Vagina (tissue), 2 donors: ENCODE data around the gene CD44. TPM values are rescaled to one million over a fixed set of nuclear protein-coding genes. Genes with fewer than 3 reads are reported as not detected.

Experiments
- DNase-seq, 2 donors: peaks; one replicate each; pipeline ENCODE4 v3.0.0-alpha.2; 2017; ENCODE audit errors: extremely low spot score in 2 of 2
- H3K27ac ChIP-seq: fragments of 200-600 bp; sonication (generic); one replicate; pipeline ENCODE4 v1.5.1; 2019
- H3K27me3 ChIP-seq: fragments of 200-600 bp; sonication (generic); one replicate; pipeline ENCODE4 v1.5.1; 2019
- H3K36me3 ChIP-seq, 2 donors: fragments of 200-600 bp; sonication (generic); one replicate each; pipeline ENCODE4 v1.5.1; 2017 to 2019
- H3K4me1 ChIP-seq: fragments of 200-600 bp; sonication (generic); one replicate; pipeline ENCODE4 v1.5.1; 2019
- H3K4me3 ChIP-seq, 2 donors: fragments of 200-600 bp; sonication (generic); 1 replicate in 1 of 2; 2 replicates in 1 of 2; pipeline ENCODE4 v1.5.1; 2016 to 2019
- H3K9me3 ChIP-seq: fragments of 200-600 bp; sonication (generic); one replicate; pipeline ENCODE4 v1.5.1; 2019
- POLR2A ChIP-seq, 2 donors: fragments of 450-650 bp; IDR thresholded peaks; one replicate each; pipeline ENCODE4 v1.6.1; 2017; ENCODE audit warnings: antibody characterized with exemption in 2 of 2, mild to moderate bottlenecking in 2 of 2, moderate library complexity in 2 of 2
- POLR2AphosphoS5 ChIP-seq, 2 donors: sonication (generic); formaldehyde crosslinking; IDR thresholded peaks; one replicate each; pipeline ENCODE4 v1.9.0; 2017; ENCODE audit warnings: antibody characterized with exemption in 2 of 2, mild to moderate bottlenecking in 2 of 2, low read depth in 1 of 2; ENCODE audit not compliant: insufficient read depth in 1 of 2
- intact Hi-C: fragments of 100-400 bp; cut with DNase I; formaldehyde crosslinking; loops from one replicate; pipeline ENCODE4 v1.15.1; 2023
- total RNA-seq: library from RNA; depleted of rRNA; stranded (reverse); fragments of >200 nt; gene quantifications from one replicate; pipeline ENCODE4 v1.2.3, GENCODE V29; 2016
- TF ChIP-seq, protein P1 (sequence below), 3 experiments: fragments of 450-650 bp in 2 of 3; fragments of 200-600 bp in 1 of 3; sonication (generic) in 1 of 3; IDR thresholded peaks; one replicate each; pipeline ENCODE4 v1.5.1; 2017 to 2019; ENCODE audit warnings: antibody characterized with exemption in 3 of 3, mild to moderate bottlenecking in 2 of 3, moderate library complexity in 2 of 3

The CD44 gene
- total RNA-seq, 1 donor from 2014 or later, result 869 TPM

DNA sequence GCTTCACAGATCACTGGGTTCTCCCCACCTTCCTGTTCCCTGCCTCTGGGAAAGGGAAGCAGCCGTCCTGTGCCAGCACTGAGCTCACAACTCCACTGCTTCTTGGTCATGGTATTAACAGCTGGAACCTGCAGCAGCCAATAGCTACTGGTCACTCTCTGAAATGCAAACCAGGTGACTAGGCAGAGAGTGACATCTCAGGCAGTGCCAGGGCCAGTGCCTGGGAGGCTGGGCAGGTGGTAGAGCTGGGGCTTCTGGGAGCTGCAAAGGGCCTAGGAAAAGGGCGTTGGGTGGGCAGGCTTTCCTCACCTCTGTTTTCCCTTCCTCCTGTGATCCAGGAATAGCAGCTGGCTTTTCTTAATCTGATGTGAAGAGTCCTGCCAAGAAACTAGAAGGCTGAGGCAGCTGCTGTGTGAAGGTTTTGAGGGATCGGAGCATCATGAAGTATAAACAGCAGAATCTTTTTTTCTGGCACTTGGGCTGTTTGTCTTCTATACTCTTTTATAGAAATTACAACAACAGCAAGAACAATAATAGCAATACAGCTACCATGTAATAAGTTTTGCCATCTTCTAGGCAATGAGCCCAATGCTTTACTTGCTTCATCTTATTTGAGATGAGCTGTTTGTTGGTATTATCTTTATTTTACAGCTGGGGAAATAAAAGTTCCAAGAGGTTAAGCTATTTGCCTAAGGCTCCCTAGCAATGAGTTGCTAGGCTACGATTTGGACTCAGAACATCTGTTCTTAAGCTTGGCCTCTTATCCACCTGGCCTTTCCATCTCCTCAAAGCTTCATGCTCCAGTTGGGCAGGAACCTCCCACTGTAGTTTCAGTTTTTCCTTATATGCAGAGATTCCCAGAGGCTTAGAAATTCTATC, 22.0 kb upstream of the CD44 start:
- Histone ChIP-seq H3K27ac (peak overlapping the region; percentile 68), H3K9me3 (no peaks in the 10 kb centered on the region), H3K36me3 (no peaks in the 10 kb centered on the region), H3K4me1 (peaks cover 23% of the 10 kb centered on the region), H3K4me3 (no peak overlapping the region), H3K27me3 (no peaks in the 10 kb centered on the region)
- TF ChIP-seq, protein P1, sequence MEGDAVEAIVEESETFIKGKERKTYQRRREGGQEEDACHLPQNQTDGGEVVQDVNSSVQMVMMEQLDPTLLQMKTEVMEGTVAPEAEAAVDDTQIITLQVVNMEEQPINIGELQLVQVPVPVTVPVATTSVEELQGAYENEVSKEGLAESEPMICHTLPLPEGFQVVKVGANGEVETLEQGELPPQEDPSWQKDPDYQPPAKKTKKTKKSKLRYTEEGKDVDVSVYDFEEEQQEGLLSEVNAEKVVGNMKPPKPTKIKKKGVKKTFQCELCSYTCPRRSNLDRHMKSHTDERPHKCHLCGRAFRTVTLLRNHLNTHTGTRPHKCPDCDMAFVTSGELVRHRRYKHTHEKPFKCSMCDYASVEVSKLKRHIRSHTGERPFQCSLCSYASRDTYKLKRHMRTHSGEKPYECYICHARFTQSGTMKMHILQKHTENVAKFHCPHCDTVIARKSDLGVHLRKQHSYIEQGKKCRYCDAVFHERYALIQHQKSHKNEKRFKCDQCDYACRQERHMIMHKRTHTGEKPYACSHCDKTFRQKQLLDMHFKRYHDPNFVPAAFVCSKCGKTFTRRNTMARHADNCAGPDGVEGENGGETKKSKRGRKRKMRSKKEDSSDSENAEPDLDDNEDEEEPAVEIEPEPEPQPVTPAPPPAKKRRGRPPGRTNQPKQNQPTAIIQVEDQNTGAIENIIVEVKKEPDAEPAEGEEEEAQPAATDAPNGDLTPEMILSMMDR (IDR thresholded peaks at IDR 0.05), result no peak
- peak; percentile 29 to 65 for TF ChIP-seq POLR2AphosphoS5 (IDR thresholded peaks at IDR 0.05; ENCODE audit: insufficient read depth in 1 of 2, low read depth in 1 of 2)
- no peak for TF ChIP-seq POLR2A (IDR thresholded peaks at IDR 0.05)
- intact Hi-C loops, result no loop called here
- DNase-seq, result no peak

DNA sequence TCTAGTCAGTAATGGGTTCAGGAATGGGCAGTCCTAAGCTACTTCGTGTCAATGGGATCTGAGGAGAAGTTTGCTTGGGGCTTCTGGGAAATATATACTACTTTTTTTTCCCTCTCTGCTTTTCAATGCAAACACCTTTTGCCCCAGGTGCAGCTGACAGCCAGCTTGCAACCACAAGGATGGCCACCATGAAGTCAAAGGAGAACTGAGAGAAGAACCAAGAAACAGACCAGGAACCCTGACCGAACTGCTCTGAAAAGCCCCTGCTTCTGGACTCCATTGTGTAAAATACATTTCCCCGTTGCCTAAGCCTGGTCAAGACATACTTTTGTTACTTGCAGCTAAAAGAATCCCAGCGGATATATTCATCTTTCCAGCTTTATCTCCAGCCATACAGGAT, 20.1 kb upstream of the CD44 start:
- no peak for DNase-seq
- intact Hi-C loops, result no loop called here

DNA sequence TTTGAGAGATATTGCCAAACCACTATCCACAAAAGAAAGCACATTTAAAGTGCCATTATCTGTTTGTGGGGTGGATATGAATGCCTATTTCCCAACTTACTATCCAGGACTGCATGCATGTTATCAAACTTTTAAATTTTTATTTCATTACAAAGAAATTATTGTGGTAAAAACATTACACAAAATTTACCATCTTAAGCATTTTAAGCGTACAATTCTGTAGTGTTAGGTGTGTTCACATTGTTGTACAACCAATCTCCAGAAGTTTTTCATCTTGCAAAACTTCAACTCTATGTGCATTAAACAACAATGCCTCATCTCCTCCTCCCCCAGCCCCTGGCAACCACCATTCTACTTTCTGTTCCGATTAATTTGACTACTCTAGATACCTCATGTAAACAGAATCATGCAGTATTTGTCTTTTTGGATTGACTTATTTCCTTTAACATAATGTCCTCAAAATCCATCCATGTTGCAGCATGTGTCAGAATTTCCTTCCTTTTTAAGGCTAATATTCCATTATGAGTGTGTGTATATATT, 17.6 kb upstream of the CD44 start:
- intact Hi-C loops, result no loop called here
- no peak for DNase-seq
- TF ChIP-seq POLR2A (IDR thresholded peaks at IDR 0.05) (no peak), POLR2AphosphoS5 (IDR thresholded peaks at IDR 0.05; ENCODE audit: insufficient read depth in 1 of 2, low read depth in 1 of 2) (no peak)
- TF ChIP-seq, protein P1 (IDR thresholded peaks at IDR 0.05), result no peak
- H3K4me3 ChIP-seq, result no peak overlapping the region
- H3K4me1 ChIP-seq, result peaks cover 13% of the 10 kb centered on the region
- no peaks in the 10 kb centered on the region for H3K9me3 ChIP-seq
- no peak overlapping the region for H3K27ac ChIP-seq
- no peaks in the 10 kb centered on the region for H3K27me3 ChIP-seq
- H3K36me3 ChIP-seq, result no peaks in the 10 kb centered on the region

More for the DNA sequence above, 20.1 kb upstream of the CD44 start:
- no peak overlapping the region for H3K27ac ChIP-seq
- no peaks in the 10 kb centered on the region for H3K27me3 ChIP-seq
- H3K36me3 ChIP-seq, result no peaks in the 10 kb centered on the region
- H3K4me1 ChIP-seq, result peaks cover 23% of the 10 kb centered on the region
- TF ChIP-seq, protein P1 (IDR thresholded peaks at IDR 0.05), result no peak
- no peak for TF ChIP-seq POLR2A (IDR thresholded peaks at IDR 0.05)
- TF ChIP-seq POLR2AphosphoS5 (IDR thresholded peaks at IDR 0.05; ENCODE audit: insufficient read depth in 1 of 2, low read depth in 1 of 2), result no peak
- H3K4me3 ChIP-seq, result no peak overlapping the region
- no peaks in the 10 kb centered on the region for H3K9me3 ChIP-seq

DNA sequence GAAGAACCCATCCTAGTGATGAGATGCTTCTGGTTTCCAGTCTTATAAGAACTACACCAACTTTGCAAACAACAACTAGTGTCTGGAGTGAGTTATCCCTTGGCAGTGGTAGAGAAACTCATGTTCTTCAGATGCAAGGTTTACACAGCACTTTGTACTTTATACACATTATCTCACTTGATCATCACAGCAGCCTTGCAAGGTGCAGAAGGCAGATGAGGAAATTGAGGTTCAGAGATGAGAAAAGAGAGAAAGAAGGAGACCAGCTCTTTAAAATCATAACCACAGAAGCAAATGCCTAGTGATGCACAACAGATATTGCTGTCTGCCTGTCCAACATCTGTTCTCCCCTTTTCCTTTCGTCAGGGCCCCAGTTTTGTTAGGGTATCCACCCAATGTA, 16.7 kb upstream of the CD44 start:
- no peak for TF ChIP-seq POLR2AphosphoS5 (IDR thresholded peaks at IDR 0.05; ENCODE audit: insufficient read depth in 1 of 2, low read depth in 1 of 2)
- TF ChIP-seq POLR2A (IDR thresholded peaks at IDR 0.05), result no peak
- TF ChIP-seq, protein P1 (IDR thresholded peaks at IDR 0.05), result no peak
- H3K27ac ChIP-seq, result no peak overlapping the region
- H3K4me3 ChIP-seq, result no peak overlapping the region
- no peak for DNase-seq
- intact Hi-C loops, result no loop called here
- peaks cover 4% of the 10 kb centered on the region for H3K4me1 ChIP-seq
- no peaks in the 10 kb centered on the region for H3K36me3 ChIP-seq
- no peaks in the 10 kb centered on the region for H3K27me3 ChIP-seq
- no peaks in the 10 kb centered on the region for H3K9me3 ChIP-seq
